EH (cell line): Measurements from ENCODE around the gene TXNDC8.
"Not testable (repeated sequence)": the region's sequence is repeated elsewhere in the genome, so short reads cannot be mapped to it uniquely, and the experiment has no call there.

Source experiments
- DNase-seq: peaks from one replicate; pipeline ENCODE4 v3.0.0-alpha.2; 2015; ENCODE audit warnings: low read depth

The TXNDC8 gene

GRCh38 chr9:110337727-110338126 lies at the start of gene TXNDC8:
Gene TXNDC8 (minus strand): TSS chr9:110337863.
- peak; percentile 74 for DNase-seq

- no peak for DNase-seq
These were observed 45.8 kb upstream of the TXNDC8 start for GRCh38 chr9:110383491-110383890.

GRCh38 chr9:110382731-110383130 lies 45.1 kb upstream of the TXNDC8 start:
- DNase-seq, result no peak

- DNase-seq, result no peak
These were observed 33.8 kb upstream of the TXNDC8 start for GRCh38 chr9:110371411-110372007.

GRCh38 chr9:110370315-110370714 lies 32.7 kb upstream of the TXNDC8 start:
- peak; percentile 85 for DNase-seq

- DNase-seq, result no peak
These were observed 26.8 kb upstream of the TXNDC8 start for GRCh38 chr9:110364451-110364850.

DNA sequence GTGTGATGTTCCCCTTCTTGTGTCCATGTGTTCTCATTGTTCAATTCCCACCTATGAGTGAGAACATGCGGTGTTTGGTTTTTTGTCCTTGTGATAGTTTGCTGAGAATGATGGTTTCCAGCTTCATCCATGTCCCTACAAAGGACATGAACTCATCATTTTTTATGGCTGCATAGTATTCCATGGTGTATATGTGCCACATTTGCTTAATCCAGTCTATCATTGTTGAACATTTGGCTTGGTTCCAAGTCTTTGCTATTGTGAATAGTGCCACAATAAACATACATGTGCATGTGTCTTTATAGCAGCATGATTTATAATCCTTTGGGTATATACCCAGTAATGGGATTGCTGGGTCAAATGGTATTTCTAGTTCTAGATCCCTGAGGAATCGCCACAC lies 21.3 kb upstream of the TXNDC8 start:
- DNase-seq, result not testable (repeated sequence)

DNA sequence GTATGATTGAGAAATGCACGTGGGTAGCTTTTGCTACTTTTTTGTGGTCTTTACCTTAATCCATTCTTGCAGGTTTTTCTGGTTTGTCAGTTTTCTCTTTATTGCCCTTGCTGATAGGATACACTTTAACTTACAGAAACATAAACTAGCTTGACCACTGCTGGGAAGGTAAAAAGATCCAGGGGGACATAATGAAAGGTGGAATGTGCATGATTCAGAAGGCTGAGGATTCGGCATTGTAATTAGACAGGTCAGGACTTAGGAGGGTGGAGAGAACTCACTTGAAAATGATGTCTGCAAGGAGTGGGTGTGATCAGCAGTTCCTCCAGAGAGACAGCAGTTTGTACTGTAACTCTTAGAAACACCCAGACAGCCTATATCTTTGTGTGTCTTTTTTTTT lies 19.8 kb upstream of the TXNDC8 start:
- DNase-seq, result no peak

DNA sequence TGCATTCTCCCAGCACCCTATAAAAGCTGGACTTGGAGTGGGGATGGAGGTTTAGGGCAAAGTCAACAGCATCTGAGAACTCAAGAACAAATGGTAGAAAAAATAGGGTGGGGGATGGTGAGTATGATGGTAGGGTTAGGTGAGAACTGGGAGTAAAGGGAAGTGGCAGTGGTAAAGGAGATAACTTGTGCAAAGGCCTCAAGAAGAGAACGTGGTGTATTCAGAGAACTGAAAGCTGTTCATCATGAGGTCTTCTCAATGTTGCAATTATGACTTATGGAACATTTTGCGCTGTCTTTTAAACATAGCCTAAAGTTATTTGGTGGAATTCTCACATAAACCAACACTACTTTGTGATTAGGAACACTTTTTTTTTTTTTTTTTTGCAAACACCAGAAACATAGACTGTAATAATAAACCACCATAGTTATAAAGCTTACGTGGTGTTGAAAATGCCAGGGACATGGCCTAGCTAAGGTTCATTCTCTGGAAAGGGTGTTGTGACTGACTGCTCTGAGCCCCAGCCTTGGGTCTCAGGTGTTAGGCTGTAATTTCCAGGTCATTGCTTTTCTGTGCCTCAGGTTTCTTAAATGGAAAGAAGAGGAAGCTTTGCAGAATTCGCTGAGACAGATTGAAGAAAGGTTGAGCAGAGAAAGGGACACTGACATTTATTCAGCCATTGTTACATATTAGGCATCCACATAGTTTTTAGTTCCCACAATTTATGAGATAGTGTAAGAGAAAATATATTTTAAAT lies 19.2 kb upstream of the TXNDC8 start:
- DNase-seq, result no peak

DNA sequence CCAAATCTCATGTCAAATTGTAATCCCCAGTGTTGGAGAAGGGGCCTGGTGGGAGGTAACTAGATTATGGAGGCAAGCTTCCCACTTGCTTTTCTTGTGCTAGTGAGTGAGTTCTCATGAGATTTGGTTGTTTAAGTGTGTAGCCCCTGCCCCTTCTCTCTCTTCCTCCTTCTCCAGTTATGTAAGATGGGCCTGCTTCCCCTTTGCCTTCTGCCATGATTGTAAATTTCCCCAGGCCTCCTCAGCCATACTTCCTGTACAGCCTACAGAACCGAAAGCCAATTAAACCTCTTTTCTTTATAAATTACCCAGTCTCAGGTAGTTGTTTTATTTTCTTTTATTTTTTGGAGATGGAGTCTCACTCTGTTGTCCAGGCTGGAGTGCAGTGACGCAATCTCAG lies 18.2 kb upstream of the TXNDC8 start:
- no peak for DNase-seq

DNA sequence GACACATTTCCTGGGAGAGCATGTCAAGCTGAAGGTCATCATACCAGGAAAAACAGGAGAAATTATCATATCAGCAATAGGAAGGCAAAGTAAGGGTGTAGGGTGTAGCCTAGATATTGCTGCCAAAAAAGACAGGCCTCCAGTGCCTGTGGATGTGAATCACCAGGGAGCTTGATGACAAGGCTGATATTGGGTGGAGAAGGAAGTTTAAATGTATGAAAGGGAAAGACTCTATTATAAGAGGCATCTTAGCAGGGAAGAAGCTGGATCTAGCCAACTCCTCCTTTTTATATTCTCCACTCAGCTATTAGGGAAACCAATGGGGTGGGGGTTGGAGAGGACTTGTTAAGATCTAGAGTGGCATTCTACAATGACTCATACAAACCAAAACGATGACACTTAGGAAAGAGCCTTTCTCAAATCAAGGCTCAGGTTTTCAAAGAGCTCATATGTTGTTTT lies 13.4 kb upstream of the TXNDC8 start:
- DNase-seq, result peak; percentile 96

- no peak for DNase-seq
These were observed 8.7 kb upstream of the TXNDC8 start for GRCh38 chr9:110346325-110346724.

- no peak for DNase-seq
These were observed 7.2 kb upstream of the TXNDC8 start for GRCh38 chr9:110344821-110345220.

DNA sequence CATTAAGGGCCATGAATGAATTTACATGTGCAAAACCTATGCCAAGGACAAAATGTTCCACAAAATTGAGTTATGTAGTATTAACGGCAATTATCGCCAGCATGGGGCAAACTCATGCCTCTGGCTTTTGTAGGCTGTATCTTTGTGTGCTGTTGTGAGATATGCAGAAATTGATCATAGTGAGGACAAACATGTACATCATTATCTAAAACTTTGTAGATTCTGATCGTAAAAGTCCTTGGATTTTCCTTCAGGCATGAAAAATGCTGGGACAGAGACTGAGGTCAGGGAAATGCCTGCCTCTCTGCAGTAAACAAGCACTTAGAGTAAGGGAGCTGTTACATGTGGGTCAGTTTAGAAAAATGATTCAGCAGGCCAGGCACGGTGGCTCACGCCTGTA lies 5.9 kb upstream of the TXNDC8 start:
- peak; percentile 22 for DNase-seq

DNA sequence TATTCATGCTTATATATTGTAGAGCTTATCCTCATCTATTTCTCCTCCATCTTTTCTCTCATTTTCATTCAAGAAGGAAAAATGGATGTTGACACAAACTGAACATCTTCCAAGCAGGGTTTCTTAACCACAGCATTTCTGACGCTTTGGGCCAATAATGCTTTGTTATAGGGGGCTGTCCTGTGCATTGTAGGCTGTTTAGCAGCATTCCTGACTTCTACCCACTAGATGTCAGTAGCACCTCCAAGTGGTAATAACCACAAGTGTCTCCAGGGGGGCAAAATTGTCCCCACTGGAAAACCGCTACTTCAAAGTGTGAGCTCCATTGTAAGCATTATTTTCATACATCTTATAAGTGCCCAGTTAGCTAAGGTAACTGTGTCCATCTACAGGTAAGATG lies 2.6 kb upstream of the TXNDC8 start:
- peak; percentile 37 for DNase-seq

- DNase-seq, result peak; percentile 75
These were observed 480 bp upstream of the TXNDC8 start for GRCh38 chr9:110338143-110338542.

GRCh38 chr9:110336363-110336762 lies 1.3 kb downstream of the TXNDC8 start:
- no peak for DNase-seq

DNA sequence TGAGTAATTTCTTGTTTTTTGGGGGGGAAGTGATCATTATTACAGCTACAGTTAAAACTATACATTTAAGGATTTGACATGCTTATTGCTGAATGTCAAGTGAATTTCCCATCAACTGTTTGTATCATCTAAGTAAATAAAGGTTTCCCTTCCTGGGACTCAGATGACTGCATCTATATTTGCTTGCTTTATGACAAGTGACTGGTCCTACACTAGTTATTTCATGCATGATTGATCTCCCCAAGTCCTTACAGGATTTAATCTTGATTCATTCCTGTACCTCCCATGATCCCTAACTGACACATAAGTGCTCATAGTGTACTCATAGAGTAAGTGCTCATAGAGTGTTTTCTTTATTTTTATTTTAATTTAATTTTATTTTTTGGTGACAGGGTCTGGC lies 2.8 kb downstream of the TXNDC8 start:
- no peak for DNase-seq

DNA sequence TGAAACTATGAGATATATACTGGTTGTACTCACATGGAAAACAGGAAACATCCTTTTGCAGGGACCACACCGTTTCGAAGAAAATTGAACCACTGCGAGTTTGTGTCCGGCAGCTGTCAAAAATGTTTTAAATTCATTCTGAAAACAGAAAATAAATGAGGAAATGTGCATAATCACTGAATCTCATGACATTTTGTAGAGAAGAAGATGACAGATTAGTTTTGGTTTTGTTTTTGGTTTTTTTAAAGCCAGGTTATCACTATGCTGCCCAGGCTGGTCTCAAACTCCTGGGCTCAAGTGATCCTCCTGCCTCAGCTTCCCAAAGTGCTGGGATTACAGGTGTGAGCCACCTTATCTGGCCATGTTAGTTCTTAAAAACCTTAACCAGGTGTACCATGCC lies 3.5 kb downstream of the TXNDC8 start:
- no peak for DNase-seq

GRCh38 chr9:110332766-110333165 lies 4.9 kb downstream of the TXNDC8 start:
- no peak for DNase-seq

DNA sequence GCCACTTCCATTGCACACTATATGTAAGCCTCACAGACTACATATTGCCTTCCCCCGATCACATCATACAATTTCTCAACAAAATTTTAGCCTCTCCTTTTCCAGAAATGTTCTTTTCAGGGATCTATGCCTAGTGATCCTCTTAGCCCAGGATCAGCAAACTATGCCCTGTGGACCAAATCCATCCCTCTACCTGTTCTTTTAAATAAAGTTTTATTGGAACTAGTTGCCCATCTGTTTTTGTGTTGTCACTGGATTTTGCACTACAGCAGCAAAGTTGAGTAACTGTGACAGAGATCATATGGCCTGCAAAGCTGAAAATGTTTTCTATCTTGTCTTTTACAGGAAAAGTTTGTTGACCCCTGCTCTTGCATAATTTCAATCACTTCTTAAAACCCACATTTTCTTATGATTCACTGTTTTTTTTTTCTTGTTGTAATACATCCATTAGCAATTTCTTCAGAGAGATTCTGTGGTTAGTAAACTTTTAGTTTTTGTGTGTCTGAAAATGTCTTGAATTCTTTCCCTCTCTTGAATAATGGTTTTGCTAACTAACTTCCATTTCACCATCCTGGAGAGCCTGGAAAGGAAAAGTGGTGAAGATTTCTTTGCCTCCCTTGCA lies 7.1 kb downstream of the TXNDC8 start:
- DNase-seq, result peak; percentile 75

DNA sequence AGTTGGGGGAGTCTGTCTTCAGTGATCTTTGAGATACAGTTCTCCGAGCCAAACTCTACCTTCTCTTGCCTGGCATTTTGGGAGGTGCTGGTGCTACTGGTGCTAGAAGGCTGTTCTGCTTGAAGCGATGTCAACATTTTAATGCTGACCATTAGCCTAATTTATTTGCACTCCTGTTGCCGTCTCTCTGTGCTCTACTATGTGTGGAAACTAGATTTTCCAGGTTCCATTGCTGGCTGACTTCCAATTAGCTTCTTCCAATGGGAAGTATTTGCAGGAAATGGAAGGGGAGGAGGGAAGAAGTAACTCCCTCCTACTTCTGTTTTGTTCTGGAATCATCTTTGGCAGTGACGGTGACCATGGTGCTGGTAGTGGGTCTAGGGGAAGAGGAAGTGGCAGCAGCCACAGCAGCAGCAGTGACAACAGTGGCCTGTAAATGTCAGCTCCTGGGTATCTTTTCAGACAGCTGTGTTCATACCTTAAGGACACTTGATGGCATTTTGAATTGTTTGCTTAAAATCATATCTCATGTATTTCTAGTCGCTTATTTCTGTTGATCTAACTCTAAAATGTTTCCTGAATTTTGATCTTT lies 7.9 kb downstream of the TXNDC8 start:
- no peak for DNase-seq

- no peak for DNase-seq
These were observed 8.9 kb downstream of the TXNDC8 start for GRCh38 chr9:110328763-110329162.
